ENCODE measurements around the gene TLR5.

TLR5 gene

GRCh38 chr1:223114871-223115270 lies 28.2 kb downstream of the TLR5 start:
- no peak for DNase-seq (ENCODE audit: low read depth, low spot score)

- no peak for DNase-seq (ENCODE audit: low read depth, low spot score)
Measured at GRCh38 chr1:223110952-223111351, 32.1 kb downstream of the TLR5 start.

GRCh38 chr1:223109581-223110026 lies 33.4 kb downstream of the TLR5 start:
- no peak for DNase-seq (ENCODE audit: low read depth, low spot score)

GRCh38 chr1:223106856-223107255 lies 36.2 kb downstream of the TLR5 start:
- no peak for DNase-seq (ENCODE audit: low read depth, low spot score)

GRCh38 chr1:223105568-223105967 lies 37.5 kb downstream of the TLR5 start:
- no peak for DNase-seq (ENCODE audit: low read depth, low spot score)

- no peak for DNase-seq (ENCODE audit: low read depth, low spot score)
Measured at GRCh38 chr1:223102797-223103533, 40.1 kb downstream of the TLR5 start.

GRCh38 chr1:223097713-223098112 lies 45.3 kb downstream of the TLR5 start:
- no peak for DNase-seq (ENCODE audit: low read depth, low spot score)

- no peak for DNase-seq (ENCODE audit: low read depth, low spot score)
Measured at GRCh38 chr1:223095870-223096269, 47.2 kb downstream of the TLR5 start.

- DNase-seq (ENCODE audit: low read depth, low spot score) = no peak
Measured at GRCh38 chr1:223091896-223092295, 51.2 kb downstream of the TLR5 start.

GRCh38 chr1:223089250-223089649 lies 53.8 kb downstream of the TLR5 start:
- no peak for DNase-seq (ENCODE audit: low read depth, low spot score)

GRCh38 chr1:223088713-223089240 lies 54.3 kb downstream of the TLR5 start:
- DNase-seq (ENCODE audit: low read depth, low spot score) = no peak

- no peak for DNase-seq (ENCODE audit: low read depth, low spot score)
Measured at GRCh38 chr1:223087291-223088255, 55.5 kb downstream of the TLR5 start.

- no peak for DNase-seq (ENCODE audit: low read depth, low spot score)
Measured at GRCh38 chr1:223084464-223084866, 58.6 kb downstream of the TLR5 start.

- no peak for DNase-seq (ENCODE audit: low read depth, low spot score)
Measured at GRCh38 chr1:223083831-223084230, 59.2 kb downstream of the TLR5 start.

- no peak for DNase-seq (ENCODE audit: low read depth, low spot score)
Measured at GRCh38 chr1:223082914-223083313, 60.1 kb downstream of the TLR5 start.

- DNase-seq (ENCODE audit: low read depth, low spot score) = peak; percentile 41
Measured at GRCh38 chr1:223081181-223081994, 61.7 kb downstream of the TLR5 start.

GRCh38 chr1:223079498-223079897 lies 63.5 kb downstream of the TLR5 start:
- DNase-seq (ENCODE audit: low read depth, low spot score) = no peak

- no peak for DNase-seq (ENCODE audit: low read depth, low spot score)
Measured at GRCh38 chr1:223077247-223077833, 65.7 kb downstream of the TLR5 start.

- DNase-seq (ENCODE audit: low read depth, low spot score) = no peak
Measured at GRCh38 chr1:223076362-223076761, 66.7 kb downstream of the TLR5 start.

- DNase-seq (ENCODE audit: low read depth, low spot score) = no peak
Measured at GRCh38 chr1:223075834-223076233, 67.2 kb downstream of the TLR5 start.

Measured in brain pericyte (primary cell).